ENCODE measurements around the gene LZIC. TPM values are rescaled to one million over a fixed set of nuclear protein-coding genes. Genes with fewer than 3 reads are reported as not detected.

The LZIC gene
- total and polyA plus RNA-seq, 9 of the 15 experiments (the other 6 are each of a cell fraction or from before 2014, with no cell fraction given), result 32.9 to 109 (median 61.7) TPM

DNA sequence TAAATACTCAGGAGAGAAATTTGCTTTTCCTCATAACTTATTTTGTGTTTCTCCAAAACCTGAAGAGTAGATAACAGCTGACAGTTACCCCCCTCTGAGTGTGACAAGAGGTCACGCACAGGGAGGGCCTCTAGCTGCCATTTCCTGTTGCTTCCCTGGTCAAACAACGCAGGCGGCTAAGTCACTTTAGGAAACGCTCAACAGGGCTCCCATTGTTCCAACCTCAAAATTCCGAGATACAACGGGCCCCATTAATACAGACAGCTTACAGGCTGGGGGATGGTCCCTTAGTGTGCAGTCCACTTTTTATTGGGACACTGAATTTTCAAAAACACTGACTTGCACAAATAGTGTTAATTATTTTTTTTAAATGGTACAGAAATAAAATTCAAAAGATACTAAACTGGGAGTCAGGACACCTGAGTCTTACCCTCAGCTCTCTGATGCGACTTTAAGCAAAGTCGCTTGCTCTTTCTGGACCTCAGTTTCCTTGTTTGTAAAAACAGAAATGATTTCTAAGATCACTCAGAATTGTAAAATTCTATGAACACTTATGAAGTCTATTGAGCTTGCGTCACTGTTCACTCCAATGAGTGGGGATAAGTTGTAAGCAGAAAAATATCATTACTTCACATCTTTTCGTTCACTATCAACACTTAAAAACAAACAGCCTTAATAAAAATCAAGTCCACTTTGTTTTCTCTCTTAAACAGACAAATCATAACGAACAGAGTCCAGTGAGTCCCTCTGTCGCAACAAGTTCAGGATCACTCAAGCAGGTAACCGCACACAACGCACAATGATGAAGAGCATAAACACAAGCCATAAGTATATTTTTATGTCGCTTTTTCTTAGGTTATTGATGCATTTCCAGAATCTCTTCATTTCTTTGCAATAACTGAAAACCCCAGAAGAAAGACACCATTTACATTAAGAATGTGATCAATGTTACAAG is 13.5 kb downstream of the LZIC start (continued):
- TF ChIP-seq, protein P1, sequence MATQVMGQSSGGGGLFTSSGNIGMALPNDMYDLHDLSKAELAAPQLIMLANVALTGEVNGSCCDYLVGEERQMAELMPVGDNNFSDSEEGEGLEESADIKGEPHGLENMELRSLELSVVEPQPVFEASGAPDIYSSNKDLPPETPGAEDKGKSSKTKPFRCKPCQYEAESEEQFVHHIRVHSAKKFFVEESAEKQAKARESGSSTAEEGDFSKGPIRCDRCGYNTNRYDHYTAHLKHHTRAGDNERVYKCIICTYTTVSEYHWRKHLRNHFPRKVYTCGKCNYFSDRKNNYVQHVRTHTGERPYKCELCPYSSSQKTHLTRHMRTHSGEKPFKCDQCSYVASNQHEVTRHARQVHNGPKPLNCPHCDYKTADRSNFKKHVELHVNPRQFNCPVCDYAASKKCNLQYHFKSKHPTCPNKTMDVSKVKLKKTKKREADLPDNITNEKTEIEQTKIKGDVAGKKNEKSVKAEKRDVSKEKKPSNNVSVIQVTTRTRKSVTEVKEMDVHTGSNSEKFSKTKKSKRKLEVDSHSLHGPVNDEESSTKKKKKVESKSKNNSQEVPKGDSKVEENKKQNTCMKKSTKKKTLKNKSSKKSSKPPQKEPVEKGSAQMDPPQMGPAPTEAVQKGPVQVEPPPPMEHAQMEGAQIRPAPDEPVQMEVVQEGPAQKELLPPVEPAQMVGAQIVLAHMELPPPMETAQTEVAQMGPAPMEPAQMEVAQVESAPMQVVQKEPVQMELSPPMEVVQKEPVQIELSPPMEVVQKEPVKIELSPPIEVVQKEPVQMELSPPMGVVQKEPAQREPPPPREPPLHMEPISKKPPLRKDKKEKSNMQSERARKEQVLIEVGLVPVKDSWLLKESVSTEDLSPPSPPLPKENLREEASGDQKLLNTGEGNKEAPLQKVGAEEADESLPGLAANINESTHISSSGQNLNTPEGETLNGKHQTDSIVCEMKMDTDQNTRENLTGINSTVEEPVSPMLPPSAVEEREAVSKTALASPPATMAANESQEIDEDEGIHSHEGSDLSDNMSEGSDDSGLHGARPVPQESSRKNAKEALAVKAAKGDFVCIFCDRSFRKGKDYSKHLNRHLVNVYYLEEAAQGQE (IDR thresholded peaks at IDR 0.05; ENCODE audit: borderline replicate concordance), result no peak
- TF ChIP-seq, protein P1 (CRISPR knock-in tag; IDR thresholded peaks at IDR 0.05; ENCODE audit: low read depth), result peak; percentile 57; the same call in 1 of the 2 replicates
- TF ChIP-seq ZFP1 (CRISPR knock-in tag; IDR thresholded peaks at IDR 0.05), result no peak
- no peak for TF ChIP-seq BCOR (IDR thresholded peaks at IDR 0.05)
- TF ChIP-seq CHCHD3 (CRISPR knock-in tag; IDR thresholded peaks at IDR 0.05), result no peak
- TF ChIP-seq, protein P2, sequence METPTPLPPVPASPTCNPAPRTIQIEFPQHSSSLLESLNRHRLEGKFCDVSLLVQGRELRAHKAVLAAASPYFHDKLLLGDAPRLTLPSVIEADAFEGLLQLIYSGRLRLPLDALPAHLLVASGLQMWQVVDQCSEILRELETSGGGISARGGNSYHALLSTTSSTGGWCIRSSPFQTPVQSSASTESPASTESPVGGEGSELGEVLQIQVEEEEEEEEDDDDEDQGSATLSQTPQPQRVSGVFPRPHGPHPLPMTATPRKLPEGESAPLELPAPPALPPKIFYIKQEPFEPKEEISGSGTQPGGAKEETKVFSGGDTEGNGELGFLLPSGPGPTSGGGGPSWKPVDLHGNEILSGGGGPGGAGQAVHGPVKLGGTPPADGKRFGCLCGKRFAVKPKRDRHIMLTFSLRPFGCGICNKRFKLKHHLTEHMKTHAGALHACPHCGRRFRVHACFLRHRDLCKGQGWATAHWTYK (CRISPR knock-in tag; IDR thresholded peaks at IDR 0.05), result no peak
- TF ChIP-seq MXI1 (IDR thresholded peaks at IDR 0.05; ENCODE audit: low read depth, low read length), result no peak
- TF ChIP-seq ZKSCAN1 (IDR thresholded peaks at IDR 0.05; ENCODE audit: low read depth, low read length), result no peak
- TF ChIP-seq POLR2G (IDR thresholded peaks at IDR 0.05; ENCODE audit: low read depth, low read length), result no peak
- TF ChIP-seq CBFA2T3 (IDR thresholded peaks at IDR 0.05), result peak; percentile 47
- TF ChIP-seq PTRF (tag; IDR thresholded peaks at IDR 0.05), result no peak
- TF ChIP-seq BRCA1 (IDR thresholded peaks at IDR 0.05), result no peak
- no peak for TF ChIP-seq BRCA1 (CRISPR knock-in tag; IDR thresholded peaks at IDR 0.05)
- TF ChIP-seq NFATC3 (IDR thresholded peaks at IDR 0.05), result no peak
- TF ChIP-seq, protein P3, sequence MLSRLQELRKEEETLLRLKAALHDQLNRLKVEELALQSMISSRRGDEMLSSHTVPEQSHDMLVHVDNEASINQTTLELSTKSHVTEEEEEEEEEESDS (CRISPR knock-in tag; IDR thresholded peaks at IDR 0.05), result no peak
- no peak for TF ChIP-seq CBFA2T2 (conservative IDR thresholded peaks at IDR 0.05)
- TF ChIP-seq GATAD2B (IDR thresholded peaks at IDR 0.05; ENCODE audit: borderline replicate concordance), result no peak
- no peak for TF ChIP-seq ZBTB8A (IDR thresholded peaks at IDR 0.05; ENCODE audit: partially characterized antibody)
- TF ChIP-seq CBX2 (IDR thresholded peaks at IDR 0.05; ENCODE audit: insufficient read depth, low read length, poor library complexity, severe bottlenecking), result no peak

Data from K562 (cell line).